HEK293 (cell line): Measurements from ENCODE around the gene GJE1.

ENCODE experiments used
- CTCF ChIA-PET: fragments of 350-600 bp; formaldehyde crosslinking; extraction: SDS; loops from one replicate; lab custom pipeline; 2021; ENCODE audit warnings: antibody characterized with exemption; lab: Yijun Ruan, JAX
- POLR2A ChIA-PET: fragments of 300-600 bp; formaldehyde crosslinking; extraction: SDS; loops from one replicate; lab custom pipeline; 2020; ENCODE audit warnings: antibody characterized with exemption, inconsistent platforms; lab: Yijun Ruan, JAX
- H3K27ac ChIP-seq: fragments of 200-500 bp; sonication (Bioruptor generic); 2 replicates; pipeline ENCODE4 v1.5.1; 2014; ENCODE audit warnings: low read depth, low read length, control low read depth, inconsistent platforms; ENCODE audit errors: extremely low read depth
- H3K36me3 ChIP-seq, 2 experiments: fragments of 200-500 bp in 1 of 2; sonication (Bioruptor generic) in 1 of 2; 1 replicate in 1 of 2; 2 replicates in 1 of 2; pipeline ENCODE4 v1.5.1; 2014 to 2017; ENCODE audit warnings: inconsistent platforms in 2 of 2, low read length in 2 of 2; ENCODE audit not compliant: control insufficient read depth in 2 of 2, insufficient read depth in 1 of 2
- H3K4me1 ChIP-seq: fragments of 200-500 bp; sonication (Bioruptor generic); 2 replicates; pipeline ENCODE4 v1.5.1; 2014; ENCODE audit warnings: mild to moderate bottlenecking, low read length, inconsistent platforms; ENCODE audit not compliant: control insufficient read depth, insufficient read depth
- H3K4me3 ChIP-seq: 2 replicates; pipeline ENCODE4 v1.5.1; 2011; ENCODE audit warnings: low read depth, mild to moderate bottlenecking, control low read depth, low read length, moderate library complexity
- H3K9me3 ChIP-seq: fragments of 200-500 bp; sonication (Bioruptor generic); 2 replicates; pipeline ENCODE4 v1.5.1; 2014; ENCODE audit warnings: low read depth, low read length, inconsistent platforms; ENCODE audit not compliant: control insufficient read depth, insufficient read depth
- GFI1B ChIP-seq: fragments of 450-650 bp; formaldehyde crosslinking; IDR thresholded peaks from 2 replicates; pipeline ENCODE4 v1.5.1; 2016; ENCODE audit warnings: missing biosample characterization, missing genetic modification characterization
- GLI4 ChIP-seq: fragments of 450-650 bp; formaldehyde crosslinking; IDR thresholded peaks from 2 replicates; pipeline ENCODE4 v1.5.1; 2016; ENCODE audit warnings: missing biosample characterization, missing genetic modification characterization
- RBAK ChIP-seq: fragments of 450-650 bp; formaldehyde crosslinking; IDR thresholded peaks from 2 replicates; pipeline ENCODE4 v1.5.1; 2016; ENCODE audit warnings: missing biosample characterization, missing genetic modification characterization
- SCRT1 ChIP-seq: fragments of 450-650 bp; formaldehyde crosslinking; IDR thresholded peaks from 2 replicates; pipeline ENCODE4 v1.5.1; 2016; ENCODE audit warnings: missing biosample characterization, missing genetic modification characterization, borderline replicate concordance
- SP2 ChIP-seq: fragments of 450-650 bp; formaldehyde crosslinking; IDR thresholded peaks from 2 replicates; pipeline ENCODE4 v1.5.1; 2016; ENCODE audit warnings: missing biosample characterization, missing genetic modification characterization
- SP7 ChIP-seq: fragments of 450-650 bp; formaldehyde crosslinking; IDR thresholded peaks from 2 replicates; pipeline ENCODE4 v1.5.1; 2016; ENCODE audit warnings: missing biosample characterization, missing genetic modification characterization
- YY2 ChIP-seq: fragments of 450-650 bp; formaldehyde crosslinking; IDR thresholded peaks from 2 replicates; pipeline ENCODE4 v1.5.1; 2016; ENCODE audit warnings: missing biosample characterization, missing genetic modification characterization
- ZBTB48 ChIP-seq: fragments of 450-650 bp; formaldehyde crosslinking; IDR thresholded peaks from 2 replicates; pipeline ENCODE4 v1.5.1; 2016; ENCODE audit warnings: missing biosample characterization, missing genetic modification characterization
- ZFP37 ChIP-seq: fragments of 450-650 bp; formaldehyde crosslinking; IDR thresholded peaks from 2 replicates; pipeline ENCODE4 v1.5.1; 2016; ENCODE audit warnings: missing biosample characterization, missing genetic modification characterization
- ZNF112 ChIP-seq: fragments of 450-650 bp; formaldehyde crosslinking; IDR thresholded peaks from 2 replicates; pipeline ENCODE4 v1.5.0; 2017; ENCODE audit warnings: missing biosample characterization, missing genetic modification characterization
- ZNF202 ChIP-seq: fragments of 450-650 bp; formaldehyde crosslinking; IDR thresholded peaks from 2 replicates; pipeline ENCODE4 v1.5.1; 2016; ENCODE audit warnings: missing biosample characterization, missing genetic modification characterization, borderline replicate concordance
- ZNF221 ChIP-seq: fragments of 450-650 bp; formaldehyde crosslinking; IDR thresholded peaks from 2 replicates; pipeline ENCODE4 v1.5.1; 2017; ENCODE audit warnings: missing biosample characterization, missing genetic modification characterization, borderline replicate concordance
- ZNF302 ChIP-seq: fragments of 450-650 bp; formaldehyde crosslinking; IDR thresholded peaks from 2 replicates; pipeline ENCODE4 v1.5.1; 2016; ENCODE audit warnings: missing biosample characterization, missing genetic modification characterization, low read depth
- ZNF366 ChIP-seq: fragments of 450-650 bp; formaldehyde crosslinking; conservative IDR thresholded peaks from 2 replicates; pipeline ENCODE4 v1.5.1; 2016; ENCODE audit warnings: missing biosample characterization, missing genetic modification characterization
- ZNF391 ChIP-seq: fragments of 450-650 bp; formaldehyde crosslinking; IDR thresholded peaks from 2 replicates; pipeline ENCODE4 v1.5.1; 2016; ENCODE audit warnings: low read depth, missing biosample characterization, missing genetic modification characterization, borderline replicate concordance
- ZNF558 ChIP-seq: fragments of 450-650 bp; formaldehyde crosslinking; IDR thresholded peaks from 2 replicates; pipeline ENCODE4 v1.5.1; 2016; ENCODE audit warnings: missing biosample characterization, missing genetic modification characterization
- ZNF560 ChIP-seq: fragments of 450-650 bp; formaldehyde crosslinking; IDR thresholded peaks from 2 replicates; pipeline ENCODE4 v1.5.1; 2017; ENCODE audit warnings: missing biosample characterization, missing genetic modification characterization, borderline replicate concordance
- ZNF658 ChIP-seq: fragments of 450-650 bp; formaldehyde crosslinking; IDR thresholded peaks from 2 replicates; pipeline ENCODE4; 2016; ENCODE audit warnings: missing biosample characterization, missing genetic modification characterization
- ZNF701 ChIP-seq: fragments of 450-650 bp; formaldehyde crosslinking; IDR thresholded peaks from 2 replicates; pipeline ENCODE4 v1.5.1; 2016; ENCODE audit warnings: missing biosample characterization, missing genetic modification characterization
- ZNF76 ChIP-seq: fragments of 450-650 bp; formaldehyde crosslinking; IDR thresholded peaks from 2 replicates; pipeline ENCODE4; 2016; ENCODE audit warnings: low read depth, missing biosample characterization, missing genetic modification characterization, borderline replicate concordance
- TF ChIP-seq, protein P1 (sequence below): fragments of 450-650 bp; formaldehyde crosslinking; IDR thresholded peaks from 2 replicates; pipeline ENCODE4 v1.5.1; 2016; ENCODE audit warnings: missing biosample characterization, missing genetic modification characterization
- TF ChIP-seq, protein P2 (sequence below): fragments of 450-650 bp; formaldehyde crosslinking; conservative IDR thresholded peaks from 2 replicates; pipeline ENCODE4 v1.5.1; 2016; ENCODE audit warnings: low read depth, missing biosample characterization, missing genetic modification characterization
- TF ChIP-seq, protein P3 (sequence below): fragments of 450-650 bp; formaldehyde crosslinking; IDR thresholded peaks from 2 replicates; pipeline ENCODE4 v1.5.1; 2016; ENCODE audit warnings: missing biosample characterization, missing genetic modification characterization, borderline replicate concordance

Gene GJE1

DNA sequence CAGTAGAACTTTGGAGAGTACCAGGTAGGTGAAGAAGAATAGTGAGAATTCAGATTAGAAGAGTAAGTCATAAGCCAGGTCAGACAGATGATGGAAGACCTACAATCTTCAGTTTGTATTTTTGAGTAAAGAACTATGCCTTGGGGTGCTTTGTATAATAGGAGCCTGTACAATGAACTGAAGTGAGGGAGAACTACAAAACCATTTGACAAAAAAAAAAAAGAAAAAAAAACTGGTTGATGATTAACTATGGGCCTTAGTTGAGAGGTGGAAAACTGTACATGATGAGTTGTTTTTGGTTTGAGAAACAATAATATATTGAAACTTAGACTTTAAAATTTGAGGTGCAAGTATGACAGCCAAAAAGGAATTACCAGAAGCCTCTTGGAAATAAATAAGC, 40.0 kb downstream of the GJE1 start:
- Histone ChIP-seq H3K4me1 (no peaks in the 10 kb centered on the region), H3K4me3 (no peak overlapping the region), H3K9me3 (no peaks in the 10 kb centered on the region), H3K27ac (no peak overlapping the region), H3K36me3 (peaks cover 49 to 78% of the 10 kb centered on the region in 2 experiments)
- TF ChIP-seq ZNF366 (tag by site-specific recombination) (no peak), GLI4 (no peak), SP2 (tag by site-specific recombination) (no peak), ZNF302 (tag by site-specific recombination) (no peak), ZNF76 (tag by site-specific recombination) (no peak), ZNF391 (no peak), ZNF221 (tag by site-specific recombination) (no peak), SP7 (tag by site-specific recombination) (no peak), SCRT1 (tag by site-specific recombination) (no peak), ZNF202 (tag by site-specific recombination) (no peak), ZNF558 (tag by site-specific recombination) (no peak), ZNF112 (no peak), ZNF701 (tag by site-specific recombination) (no peak)
- TF ChIP-seq, protein P1, sequence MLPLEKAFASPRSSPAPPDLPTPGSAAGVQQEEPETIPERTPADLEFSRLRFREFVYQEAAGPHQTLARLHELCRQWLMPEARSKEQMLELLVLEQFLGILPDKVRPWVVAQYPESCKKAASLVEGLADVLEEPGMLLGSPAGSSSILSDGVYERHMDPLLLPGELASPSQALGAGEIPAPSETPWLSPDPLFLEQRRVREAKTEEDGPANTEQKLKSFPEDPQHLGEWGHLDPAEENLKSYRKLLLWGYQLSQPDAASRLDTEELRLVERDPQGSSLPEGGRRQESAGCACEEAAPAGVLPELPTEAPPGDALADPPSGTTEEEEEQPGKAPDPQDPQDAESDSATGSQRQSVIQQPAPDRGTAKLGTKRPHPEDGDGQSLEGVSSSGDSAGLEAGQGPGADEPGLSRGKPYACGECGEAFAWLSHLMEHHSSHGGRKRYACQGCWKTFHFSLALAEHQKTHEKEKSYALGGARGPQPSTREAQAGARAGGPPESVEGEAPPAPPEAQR, result no peak
- TF ChIP-seq, protein P2, sequence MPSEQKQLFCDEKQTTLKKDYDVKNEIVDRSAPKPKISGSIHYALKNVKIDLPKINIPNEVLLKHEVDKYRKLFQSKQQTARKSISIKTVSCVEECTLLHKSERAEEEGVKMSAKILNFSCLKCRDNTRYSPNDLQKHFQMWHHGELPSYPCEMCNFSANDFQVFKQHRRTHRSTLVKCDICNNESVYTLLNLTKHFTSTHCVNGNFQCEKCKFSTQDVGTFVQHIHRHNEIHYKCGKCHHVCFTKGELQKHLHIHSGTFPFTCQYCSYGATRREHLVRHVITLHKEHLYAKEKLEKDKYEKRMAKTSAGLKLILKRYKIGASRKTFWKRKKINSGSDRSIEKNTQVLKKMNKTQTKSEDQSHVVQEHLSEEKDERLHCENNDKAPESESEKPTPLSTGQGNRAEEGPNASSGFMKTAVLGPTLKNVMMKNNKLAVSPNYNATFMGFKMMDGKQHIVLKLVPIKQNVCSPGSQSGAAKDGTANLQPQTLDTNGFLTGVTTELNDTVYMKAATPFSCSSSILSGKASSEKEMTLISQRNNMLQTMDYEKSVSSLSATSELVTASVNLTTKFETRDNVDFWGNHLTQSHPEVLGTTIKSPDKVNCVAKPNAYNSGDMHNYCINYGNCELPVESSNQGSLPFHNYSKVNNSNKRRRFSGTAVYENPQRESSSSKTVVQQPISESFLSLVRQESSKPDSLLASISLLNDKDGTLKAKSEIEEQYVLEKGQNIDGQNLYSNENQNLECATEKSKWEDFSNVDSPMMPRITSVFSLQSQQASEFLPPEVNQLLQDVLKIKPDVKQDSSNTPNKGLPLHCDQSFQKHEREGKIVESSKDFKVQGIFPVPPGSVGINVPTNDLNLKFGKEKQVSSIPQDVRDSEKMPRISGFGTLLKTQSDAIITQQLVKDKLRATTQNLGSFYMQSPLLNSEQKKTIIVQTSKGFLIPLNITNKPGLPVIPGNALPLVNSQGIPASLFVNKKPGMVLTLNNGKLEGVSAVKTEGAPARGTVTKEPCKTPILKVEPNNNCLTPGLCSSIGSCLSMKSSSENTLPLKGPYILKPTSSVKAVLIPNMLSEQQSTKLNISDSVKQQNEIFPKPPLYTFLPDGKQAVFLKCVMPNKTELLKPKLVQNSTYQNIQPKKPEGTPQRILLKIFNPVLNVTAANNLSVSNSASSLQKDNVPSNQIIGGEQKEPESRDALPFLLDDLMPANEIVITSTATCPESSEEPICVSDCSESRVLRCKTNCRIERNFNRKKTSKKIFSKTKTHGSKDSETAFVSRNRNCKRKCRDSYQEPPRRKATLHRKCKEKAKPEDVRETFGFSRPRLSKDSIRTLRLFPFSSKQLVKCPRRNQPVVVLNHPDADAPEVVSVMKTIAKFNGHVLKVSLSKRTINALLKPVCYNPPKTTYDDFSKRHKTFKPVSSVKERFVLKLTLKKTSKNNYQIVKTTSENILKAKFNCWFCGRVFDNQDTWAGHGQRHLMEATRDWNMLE (tag by site-specific recombination), result no peak
- POLR2A ChIA-PET, result no interaction called here
- CTCF ChIA-PET, result no interaction called here

DNA sequence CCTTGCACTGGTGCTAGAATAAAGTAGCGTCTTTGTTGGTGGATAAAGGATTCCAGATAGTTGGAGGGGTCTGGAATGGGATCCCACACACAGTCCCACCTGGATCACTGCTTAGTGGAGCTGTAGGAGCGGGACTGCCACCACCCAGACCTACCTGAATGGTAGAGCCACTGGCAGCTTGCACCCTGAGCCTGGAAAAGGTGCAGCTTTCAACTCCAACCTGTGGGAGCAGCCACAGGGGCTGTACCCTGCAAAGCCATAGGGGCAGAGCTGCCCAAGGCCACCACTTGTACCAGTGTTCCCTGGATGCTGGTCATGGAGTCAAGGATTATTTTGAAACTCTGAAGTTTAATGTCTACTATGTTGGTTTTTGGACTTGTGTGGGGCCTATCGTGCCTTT, 41.3 kb downstream of the GJE1 start:
- H3K9me3 ChIP-seq, result no peaks in the 10 kb centered on the region; the same call in 1 of the 2 replicates
- ChIA-PET CTCF (interaction anchor here (0.7 kb wide), 1 partner anchor 170 kb away, joined by 4 read pairs; no protein-coding TSS in a partner anchor), POLR2A (no interaction called here)
- peaks cover 41 to 80% of the 10 kb centered on the region in 2 experiments for H3K36me3 ChIP-seq
- no peak overlapping the region for H3K27ac ChIP-seq
- no peaks in the 10 kb centered on the region for H3K4me1 ChIP-seq
- H3K4me3 ChIP-seq, result no peak overlapping the region
- TF ChIP-seq RBAK, result no peak
- TF ChIP-seq ZNF560 (tag by site-specific recombination), result no peak
- TF ChIP-seq, protein P3, sequence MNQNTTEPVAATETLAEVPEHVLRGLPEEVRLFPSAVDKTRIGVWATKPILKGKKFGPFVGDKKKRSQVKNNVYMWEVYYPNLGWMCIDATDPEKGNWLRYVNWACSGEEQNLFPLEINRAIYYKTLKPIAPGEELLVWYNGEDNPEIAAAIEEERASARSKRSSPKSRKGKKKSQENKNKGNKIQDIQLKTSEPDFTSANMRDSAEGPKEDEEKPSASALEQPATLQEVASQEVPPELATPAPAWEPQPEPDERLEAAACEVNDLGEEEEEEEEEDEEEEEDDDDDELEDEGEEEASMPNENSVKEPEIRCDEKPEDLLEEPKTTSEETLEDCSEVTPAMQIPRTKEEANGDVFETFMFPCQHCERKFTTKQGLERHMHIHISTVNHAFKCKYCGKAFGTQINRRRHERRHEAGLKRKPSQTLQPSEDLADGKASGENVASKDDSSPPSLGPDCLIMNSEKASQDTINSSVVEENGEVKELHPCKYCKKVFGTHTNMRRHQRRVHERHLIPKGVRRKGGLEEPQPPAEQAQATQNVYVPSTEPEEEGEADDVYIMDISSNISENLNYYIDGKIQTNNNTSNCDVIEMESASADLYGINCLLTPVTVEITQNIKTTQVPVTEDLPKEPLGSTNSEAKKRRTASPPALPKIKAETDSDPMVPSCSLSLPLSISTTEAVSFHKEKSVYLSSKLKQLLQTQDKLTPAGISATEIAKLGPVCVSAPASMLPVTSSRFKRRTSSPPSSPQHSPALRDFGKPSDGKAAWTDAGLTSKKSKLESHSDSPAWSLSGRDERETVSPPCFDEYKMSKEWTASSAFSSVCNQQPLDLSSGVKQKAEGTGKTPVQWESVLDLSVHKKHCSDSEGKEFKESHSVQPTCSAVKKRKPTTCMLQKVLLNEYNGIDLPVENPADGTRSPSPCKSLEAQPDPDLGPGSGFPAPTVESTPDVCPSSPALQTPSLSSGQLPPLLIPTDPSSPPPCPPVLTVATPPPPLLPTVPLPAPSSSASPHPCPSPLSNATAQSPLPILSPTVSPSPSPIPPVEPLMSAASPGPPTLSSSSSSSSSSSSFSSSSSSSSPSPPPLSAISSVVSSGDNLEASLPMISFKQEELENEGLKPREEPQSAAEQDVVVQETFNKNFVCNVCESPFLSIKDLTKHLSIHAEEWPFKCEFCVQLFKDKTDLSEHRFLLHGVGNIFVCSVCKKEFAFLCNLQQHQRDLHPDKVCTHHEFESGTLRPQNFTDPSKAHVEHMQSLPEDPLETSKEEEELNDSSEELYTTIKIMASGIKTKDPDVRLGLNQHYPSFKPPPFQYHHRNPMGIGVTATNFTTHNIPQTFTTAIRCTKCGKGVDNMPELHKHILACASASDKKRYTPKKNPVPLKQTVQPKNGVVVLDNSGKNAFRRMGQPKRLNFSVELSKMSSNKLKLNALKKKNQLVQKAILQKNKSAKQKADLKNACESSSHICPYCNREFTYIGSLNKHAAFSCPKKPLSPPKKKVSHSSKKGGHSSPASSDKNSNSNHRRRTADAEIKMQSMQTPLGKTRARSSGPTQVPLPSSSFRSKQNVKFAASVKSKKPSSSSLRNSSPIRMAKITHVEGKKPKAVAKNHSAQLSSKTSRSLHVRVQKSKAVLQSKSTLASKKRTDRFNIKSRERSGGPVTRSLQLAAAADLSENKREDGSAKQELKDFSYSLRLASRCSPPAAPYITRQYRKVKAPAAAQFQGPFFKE, result no peak
- no peak for TF ChIP-seq ZBTB48
- no peak for TF ChIP-seq YY2 (tag by site-specific recombination)
- TF ChIP-seq ZFP37 (tag by site-specific recombination), result no peak
- TF ChIP-seq ZNF658 (tag by site-specific recombination), result no peak
- TF ChIP-seq GFI1B (tag by site-specific recombination), result no peak
